Astrocyte (in vitro differentiated cells and primary cell): ENCODE results near the gene TBC1D8. TPM values are rescaled to one million over a fixed set of nuclear protein-coding genes. Genes with fewer than 3 reads are reported as not detected.
"Not testable (repeated sequence)": the region's sequence is repeated elsewhere in the genome, so short reads cannot be mapped to it uniquely, and the experiment has no call there.

ENCODE experiments used
- DNase-seq: peaks from one replicate; pipeline ENCODE4 v3.0.0-alpha.2; 2010; ENCODE audit warnings: low read depth
- FAIRE-seq: peaks from 2 replicates; lab custom pipeline; 2011; peaks lifted over from hg19 to GRCh38; lab: Jason Lieb, UNC
- H2AFZ ChIP-seq: 2 replicates; pipeline ENCODE4 v1.6.0; 2012; ENCODE audit warnings: low read depth, low read length, inconsistent platforms
- H3K27ac ChIP-seq: 2 replicates; pipeline ENCODE4 v1.5.1; 2011; ENCODE audit warnings: low read depth, low read length, inconsistent platforms
- H3K27me3 ChIP-seq: 2 replicates; pipeline ENCODE4 v1.6.0; 2011; ENCODE audit warnings: low read length, inconsistent platforms; ENCODE audit not compliant: insufficient read depth
- H3K36me3 ChIP-seq: 2 replicates; pipeline ENCODE4 v1.5.1; 2011; ENCODE audit warnings: low read length, inconsistent platforms; ENCODE audit not compliant: insufficient read depth
- H3K4me1 ChIP-seq: 2 replicates; pipeline ENCODE4 v1.5.1; 2011; ENCODE audit warnings: low read length, inconsistent platforms; ENCODE audit not compliant: insufficient read depth
- H3K4me2 ChIP-seq: 2 replicates; pipeline ENCODE4 v1.6.0; 2012; ENCODE audit warnings: low read length, inconsistent platforms
- H3K4me3 ChIP-seq: 2 replicates; pipeline ENCODE4 v1.5.1; 2011; ENCODE audit warnings: low read depth, mild to moderate bottlenecking, low read length, inconsistent platforms; ENCODE audit not compliant: insufficient read depth
- H3K79me2 ChIP-seq: 2 replicates; pipeline ENCODE4 v1.6.0; 2012; ENCODE audit warnings: mild to moderate bottlenecking, low read length, inconsistent platforms; ENCODE audit not compliant: insufficient read depth
- H3K9ac ChIP-seq: 2 replicates; pipeline ENCODE4 v1.6.0; 2012; ENCODE audit warnings: mild to moderate bottlenecking, low read length, inconsistent platforms
- H3K9me3 ChIP-seq: 2 replicates; pipeline ENCODE4 v1.5.1; 2012; ENCODE audit warnings: low read depth, mild to moderate bottlenecking, low read length, inconsistent platforms; ENCODE audit not compliant: insufficient read depth
- H4K20me1 ChIP-seq: 2 replicates; pipeline ENCODE4 v1.6.0; 2012; ENCODE audit warnings: low read length, inconsistent platforms; ENCODE audit not compliant: insufficient read depth
- H3K27ac Mint-ChIP-seq: one replicate; pipeline ENCODE4 v1.8.0; 2021; ENCODE audit warnings: mild to moderate bottlenecking, mixed read lengths; ENCODE audit not compliant: unreplicated experiment
- H3K27me3 Mint-ChIP-seq: one replicate; pipeline ENCODE4 v1.8.0; 2021; ENCODE audit warnings: low read depth, mixed read lengths; ENCODE audit not compliant: unreplicated experiment
- H3K36me3 Mint-ChIP-seq: one replicate; pipeline ENCODE4 v1.8.0; 2021; ENCODE audit warnings: low read depth, mixed read lengths; ENCODE audit not compliant: unreplicated experiment
- H3K4me1 Mint-ChIP-seq: one replicate; pipeline ENCODE4 v1.8.0; 2021; ENCODE audit warnings: low read depth, mixed read lengths; ENCODE audit not compliant: unreplicated experiment
- H3K4me3 Mint-ChIP-seq: one replicate; pipeline ENCODE4 v1.8.0; 2021; ENCODE audit warnings: mild to moderate bottlenecking, moderate library complexity, mixed read lengths; ENCODE audit not compliant: unreplicated experiment
- H3K9me3 Mint-ChIP-seq: one replicate; pipeline ENCODE4 v1.8.0; 2021; ENCODE audit warnings: mild to moderate bottlenecking, mixed read lengths; ENCODE audit not compliant: unreplicated experiment
- EZH2 ChIP-seq: IDR thresholded peaks from 2 replicates; pipeline ENCODE4 v1.6.1; 2012; ENCODE audit warnings: mild to moderate bottlenecking, low read length, inconsistent platforms; ENCODE audit not compliant: insufficient read depth
- total RNA-seq: library from RNA; stranded (reverse); gene quantifications from 2 replicates; pipeline ENCODE4 v1.2.1, GENCODE V29; 2021
- TF ChIP-seq, protein P1 (sequence below): IDR thresholded peaks from 2 replicates; pipeline ENCODE4 v1.5.1; 2011; ENCODE audit warnings: low read depth, mild to moderate bottlenecking, inconsistent platforms, low read length, moderate library complexity; ENCODE audit not compliant: insufficient read depth

TBC1D8 gene
- total RNA-seq, 1 donor from 2014 or later: 2.4 TPM

DNA sequence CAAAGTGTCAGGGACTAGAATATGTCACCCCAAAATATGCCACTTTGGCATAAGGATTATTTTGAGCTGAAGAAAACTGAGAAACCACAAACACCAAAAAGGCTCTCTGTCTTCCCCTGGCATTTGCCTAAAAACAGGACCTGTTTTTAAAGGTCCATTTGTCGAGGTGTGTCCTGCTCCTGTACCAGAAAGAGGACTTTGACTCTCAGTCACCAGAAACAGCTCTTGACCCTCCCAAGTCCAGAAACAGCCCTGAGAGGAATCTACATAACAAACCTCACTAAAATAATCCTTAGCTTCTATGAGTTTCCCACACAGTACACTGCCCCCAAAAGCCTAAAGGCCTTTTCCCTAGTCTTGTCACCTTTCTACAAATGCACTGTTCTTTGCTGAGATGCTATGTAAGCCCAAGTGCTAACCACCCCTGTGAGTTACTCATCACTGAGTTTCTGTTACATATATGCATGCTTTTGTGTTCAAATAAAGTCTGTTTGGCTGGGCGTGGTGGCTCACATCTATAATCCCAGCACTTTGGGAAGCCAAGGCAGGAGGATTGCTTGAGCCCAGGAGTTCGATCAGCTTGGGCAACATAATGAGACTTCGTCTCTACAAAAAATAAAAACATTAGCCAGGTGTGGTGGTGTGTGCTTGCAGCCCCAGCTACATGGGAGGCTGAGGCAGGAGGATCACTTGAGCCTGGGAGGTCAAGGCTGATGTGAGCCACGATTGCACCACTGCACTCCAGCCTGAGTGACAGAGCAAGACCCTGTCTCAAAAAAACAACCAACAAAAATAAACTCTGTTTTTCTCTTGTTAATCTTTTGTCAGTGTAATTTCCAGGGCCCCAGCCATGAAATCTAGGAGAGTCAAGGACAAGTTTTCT is 93.9 kb downstream of the TBC1D8 start:
- Histone ChIP-seq H3K4me2 (no peak overlapping the region), H3K4me3 (no peak overlapping the region), H2AFZ (no peak overlapping the region), H3K4me1 (no peaks in the 10 kb centered on the region), H3K36me3 (no peaks in the 10 kb centered on the region), H3K79me2 (no peaks in the 10 kb centered on the region), H3K9ac (no peak overlapping the region), H3K27me3 (no peaks in the 10 kb centered on the region), H3K9me3 (no peaks in the 10 kb centered on the region), H4K20me1 (no peaks in the 10 kb centered on the region), H3K27ac (no peak overlapping the region)
- H3K4me1 Mint-ChIP-seq: peaks cover 2% of the 10 kb centered on the region
- H3K27ac Mint-ChIP-seq: no peak overlapping the region
- no peak for FAIRE-seq
- TF ChIP-seq EZH2: no peak
- TF ChIP-seq, protein P1, sequence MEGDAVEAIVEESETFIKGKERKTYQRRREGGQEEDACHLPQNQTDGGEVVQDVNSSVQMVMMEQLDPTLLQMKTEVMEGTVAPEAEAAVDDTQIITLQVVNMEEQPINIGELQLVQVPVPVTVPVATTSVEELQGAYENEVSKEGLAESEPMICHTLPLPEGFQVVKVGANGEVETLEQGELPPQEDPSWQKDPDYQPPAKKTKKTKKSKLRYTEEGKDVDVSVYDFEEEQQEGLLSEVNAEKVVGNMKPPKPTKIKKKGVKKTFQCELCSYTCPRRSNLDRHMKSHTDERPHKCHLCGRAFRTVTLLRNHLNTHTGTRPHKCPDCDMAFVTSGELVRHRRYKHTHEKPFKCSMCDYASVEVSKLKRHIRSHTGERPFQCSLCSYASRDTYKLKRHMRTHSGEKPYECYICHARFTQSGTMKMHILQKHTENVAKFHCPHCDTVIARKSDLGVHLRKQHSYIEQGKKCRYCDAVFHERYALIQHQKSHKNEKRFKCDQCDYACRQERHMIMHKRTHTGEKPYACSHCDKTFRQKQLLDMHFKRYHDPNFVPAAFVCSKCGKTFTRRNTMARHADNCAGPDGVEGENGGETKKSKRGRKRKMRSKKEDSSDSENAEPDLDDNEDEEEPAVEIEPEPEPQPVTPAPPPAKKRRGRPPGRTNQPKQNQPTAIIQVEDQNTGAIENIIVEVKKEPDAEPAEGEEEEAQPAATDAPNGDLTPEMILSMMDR: no peak
- peaks cover 5% of the 10 kb centered on the region for H3K27me3 Mint-ChIP-seq
- no peak overlapping the region for H3K4me3 Mint-ChIP-seq
- DNase-seq: no peak
- peaks cover 8% of the 10 kb centered on the region for H3K9me3 Mint-ChIP-seq
- H3K36me3 Mint-ChIP-seq: peaks cover 2% of the 10 kb centered on the region

DNA sequence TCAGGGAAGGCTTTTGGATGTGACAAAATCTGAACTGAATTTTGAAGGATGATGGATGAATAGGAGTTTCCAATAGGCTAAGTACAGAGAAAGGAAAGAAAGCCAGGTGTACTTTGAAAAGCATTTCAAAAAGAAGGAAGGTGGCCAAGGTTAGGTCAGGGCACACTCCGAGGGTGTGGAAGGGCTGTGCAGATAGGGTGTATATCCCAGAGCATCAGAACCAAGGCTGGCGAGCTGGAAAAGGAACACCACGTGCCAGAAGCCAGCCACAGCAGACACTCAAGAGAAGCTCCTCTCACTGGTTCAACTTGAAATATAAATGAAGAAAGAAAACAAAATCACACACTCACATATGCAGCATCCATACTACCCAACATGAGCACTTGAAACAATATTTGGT is 98.1 kb downstream of the TBC1D8 start:
- Histone ChIP-seq H3K4me3 (no peak overlapping the region), H3K27ac (no peak overlapping the region), H3K27me3 (no peaks in the 10 kb centered on the region), H3K79me2 (no peaks in the 10 kb centered on the region), H4K20me1 (no peaks in the 10 kb centered on the region), H2AFZ (no peak overlapping the region), H3K9me3 (no peaks in the 10 kb centered on the region), H3K36me3 (no peaks in the 10 kb centered on the region), H3K9ac (no peak overlapping the region), H3K4me2 (no peak overlapping the region), H3K4me1 (no peaks in the 10 kb centered on the region)
- no peak overlapping the region for H3K4me3 Mint-ChIP-seq
- no peak for DNase-seq
- TF ChIP-seq EZH2: no peak
- TF ChIP-seq, protein P1: no peak
- no peaks in the 10 kb centered on the region for H3K4me1 Mint-ChIP-seq
- peaks cover 5% of the 10 kb centered on the region for H3K27me3 Mint-ChIP-seq
- peaks cover 6% of the 10 kb centered on the region for H3K9me3 Mint-ChIP-seq
- no peak for FAIRE-seq
- H3K27ac Mint-ChIP-seq: no peak overlapping the region
- H3K36me3 Mint-ChIP-seq: no peaks in the 10 kb centered on the region

DNA sequence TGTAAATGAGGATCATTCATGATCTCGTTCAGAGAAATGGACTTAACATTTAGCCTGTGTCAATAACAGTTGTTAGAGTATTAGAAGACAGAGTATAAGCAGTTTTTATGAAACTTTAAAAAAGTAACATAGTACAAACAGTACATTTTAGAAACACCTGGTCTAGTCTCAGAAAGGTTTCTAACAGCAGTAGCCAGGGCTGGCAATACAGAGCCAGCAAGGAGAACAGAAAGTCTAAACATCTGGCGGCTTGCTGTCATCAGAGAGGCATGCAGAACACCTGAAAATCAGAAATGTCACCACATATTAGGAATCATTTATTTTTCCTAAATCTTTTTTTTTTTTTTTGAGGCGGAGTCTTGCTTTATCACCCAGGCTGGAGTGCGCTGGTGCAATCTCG is 99.0 kb downstream of the TBC1D8 start:
- H3K4me1 ChIP-seq: peaks cover 2% of the 10 kb centered on the region
- H3K27me3 ChIP-seq: no peaks in the 10 kb centered on the region
- no peaks in the 10 kb centered on the region for H4K20me1 ChIP-seq
- no peak overlapping the region for H3K4me3 ChIP-seq
- H3K27me3 Mint-ChIP-seq: peaks cover 5% of the 10 kb centered on the region
- H3K4me1 Mint-ChIP-seq: no peaks in the 10 kb centered on the region
- no peaks in the 10 kb centered on the region for H3K79me2 ChIP-seq
- H3K4me2 ChIP-seq: no peak overlapping the region
- no peak overlapping the region for H2AFZ ChIP-seq
- FAIRE-seq (no peak), DNase-seq (no peak)
- no peak overlapping the region for H3K4me3 Mint-ChIP-seq
- H3K9me3 Mint-ChIP-seq: peaks cover 2% of the 10 kb centered on the region
- no peak overlapping the region for H3K9ac ChIP-seq
- no peaks in the 10 kb centered on the region for H3K36me3 ChIP-seq
- H3K36me3 Mint-ChIP-seq: no peaks in the 10 kb centered on the region
- H3K9me3 ChIP-seq: no peaks in the 10 kb centered on the region
- no peak overlapping the region for H3K27ac Mint-ChIP-seq
- H3K27ac ChIP-seq: no peak overlapping the region
- TF ChIP-seq EZH2: no peak
- TF ChIP-seq, protein P1: no peak

DNA sequence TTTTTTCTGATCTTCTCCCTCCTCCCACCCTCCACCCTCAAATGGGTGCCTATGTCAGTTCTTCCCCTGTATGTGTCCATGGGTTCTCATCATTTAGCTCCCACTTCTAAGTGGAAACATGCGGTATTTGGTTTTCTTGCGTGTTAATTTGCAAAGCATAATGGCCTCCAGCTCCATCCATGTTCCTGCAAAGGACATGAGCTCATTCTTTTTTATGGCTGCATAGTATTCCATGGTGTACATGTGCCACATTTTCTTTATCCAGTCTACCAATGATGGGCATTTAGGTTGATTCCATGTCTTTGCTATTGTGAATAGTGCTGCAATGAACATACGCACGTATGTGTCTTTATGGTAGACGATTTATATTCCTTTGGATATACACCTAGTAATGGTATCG is 100.3 kb downstream of the TBC1D8 start:
- H2AFZ ChIP-seq, H3K36me3 ChIP-seq, DNase-seq, H3K27me3 Mint-ChIP-seq, FAIRE-seq, H3K9ac ChIP-seq, H3K27ac ChIP-seq, H3K27me3 ChIP-seq, H3K4me1 ChIP-seq, H3K36me3 Mint-ChIP-seq, H3K9me3 ChIP-seq, H3K27ac Mint-ChIP-seq, H3K9me3 Mint-ChIP-seq, H3K4me1 Mint-ChIP-seq, H4K20me1 ChIP-seq, H3K4me3 Mint-ChIP-seq, H3K4me3 ChIP-seq, H3K79me2 ChIP-seq, H3K4me2 ChIP-seq: not testable (repeated sequence)
